Stimulated activated naive CD8-positive, alpha-beta T cell treated with anti-CD3 and anti-CD28 coated beads, Interleukin-15, amount 100 ng/mL, for 72 hours (primary cell): ENCODE results near the gene PTPRJ.

Source experiments
- ATAC-seq: fragments of 150-1000 bp; cut with Tn5 transposase; 2 replicates; pipeline ENCODE4 v1.10.0; 2021; ENCODE audit warnings: mild to moderate bottlenecking, moderate library complexity
- DNase-seq, 2 donors: peaks; one replicate each; pipeline ENCODE4 v3.0.0; 2021 to 2022
- H3K27ac Mint-ChIP-seq, 2 donors: one replicate each; pipeline ENCODE4 v1.8.0; 2022; ENCODE audit warnings: mild to moderate bottlenecking in 2 of 2, mixed read lengths in 2 of 2, moderate library complexity in 2 of 2
- H3K27me3 Mint-ChIP-seq: one replicate; pipeline ENCODE4 v1.8.0; 2022; ENCODE audit warnings: mixed read lengths
- H3K4me1 Mint-ChIP-seq: one replicate; pipeline ENCODE4 v1.8.0; 2022; ENCODE audit warnings: mild to moderate bottlenecking, mixed read lengths
- H3K4me3 Mint-ChIP-seq, 2 donors: one replicate each; pipeline ENCODE4 v1.8.0; 2022; ENCODE audit warnings: mild to moderate bottlenecking in 2 of 2, mixed read lengths in 2 of 2, moderate library complexity in 1 of 2
- H3K9me3 Mint-ChIP-seq, 2 donors: one replicate each; pipeline ENCODE4 v1.8.0; 2022; ENCODE audit warnings: mixed read lengths in 2 of 2

Gene PTPRJ

GRCh38 chr11:48074425-48075181, 94.2 kb downstream of the PTPRJ start:
- peaks cover 29% of the 10 kb centered on the region for H3K4me1 Mint-ChIP-seq
- no peaks in the 10 kb centered on the region for H3K27me3 Mint-ChIP-seq
- no peaks in the 10 kb centered on the region for H3K9me3 Mint-ChIP-seq
- no peak for DNase-seq
- no peak overlapping the region for H3K4me3 Mint-ChIP-seq
- peak overlapping the region; percentile 46 to 61 for H3K27ac Mint-ChIP-seq
- no peak for ATAC-seq

DNA sequence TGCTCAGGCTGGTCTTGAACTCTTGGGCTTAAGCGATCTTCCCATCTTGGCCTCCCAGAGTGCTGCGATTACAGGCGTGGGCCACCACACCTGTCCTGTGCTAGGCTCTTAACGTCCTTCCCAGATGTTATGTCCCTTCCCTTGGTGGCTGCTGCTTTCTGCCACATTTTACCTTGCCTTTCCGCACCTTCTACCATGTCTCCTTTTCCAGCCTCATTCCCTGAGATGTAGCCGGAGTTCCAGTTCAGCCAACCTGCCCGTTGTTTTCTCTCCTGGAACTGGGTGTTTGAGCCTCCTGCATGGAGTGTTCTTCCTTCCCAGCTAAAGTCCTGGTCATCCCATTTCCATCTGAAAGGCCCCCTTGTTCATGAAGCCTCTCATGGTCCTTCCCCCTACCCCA, 95.3 kb downstream of the PTPRJ start:
- H3K4me3 Mint-ChIP-seq = no peak overlapping the region
- peaks cover 38% of the 10 kb centered on the region for H3K4me1 Mint-ChIP-seq
- ATAC-seq (no peak), DNase-seq (no peak)
- peak overlapping the region in 1 of 2 donors; percentile 49 for H3K27ac Mint-ChIP-seq
- H3K27me3 Mint-ChIP-seq = no peaks in the 10 kb centered on the region
- H3K9me3 Mint-ChIP-seq = no peaks in the 10 kb centered on the region

- H3K27me3 Mint-ChIP-seq = no peaks in the 10 kb centered on the region
Observed at GRCh38 chr11:48077251-48077650, 96.9 kb downstream of the PTPRJ start.

DNA sequence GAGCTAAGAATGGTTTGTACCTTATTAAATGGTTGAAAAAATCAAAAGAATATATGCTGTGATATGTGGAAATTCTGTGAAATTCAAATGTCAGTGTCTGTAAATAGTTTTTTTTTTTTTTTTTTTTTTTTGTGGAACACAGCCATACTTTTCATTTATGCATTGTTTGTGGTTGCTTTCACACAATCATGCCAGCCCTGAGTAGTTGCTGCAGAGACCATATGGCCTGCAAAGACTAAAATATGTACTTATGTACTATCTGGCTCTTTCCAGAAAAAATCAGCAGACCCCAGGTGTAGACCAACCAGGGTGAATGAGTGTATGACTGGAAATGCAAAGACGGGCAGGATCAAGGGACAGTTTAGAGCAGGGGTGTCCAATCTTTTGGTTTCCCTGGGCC, 98.3 kb downstream of the PTPRJ start:
- DNase-seq (no peak), ATAC-seq (no peak)
- no peaks in the 10 kb centered on the region for H3K9me3 Mint-ChIP-seq
- peaks cover 55% of the 10 kb centered on the region for H3K4me1 Mint-ChIP-seq
- no peak overlapping the region for H3K27ac Mint-ChIP-seq
- no peak overlapping the region for H3K4me3 Mint-ChIP-seq
- no peaks in the 10 kb centered on the region for H3K27me3 Mint-ChIP-seq

More at GRCh38 chr11:48077251-48077650, 96.9 kb downstream of the PTPRJ start:
- Mint-ChIP-seq H3K27ac (peak overlapping the region in 1 of 2 donors; percentile 48), H3K9me3 (no peaks in the 10 kb centered on the region), H3K4me3 (no peak overlapping the region), H3K4me1 (peaks cover 53% of the 10 kb centered on the region)
- ATAC-seq = no peak
- no peak for DNase-seq

- H3K4me3 Mint-ChIP-seq = no peak overlapping the region
- H3K9me3 Mint-ChIP-seq = no peaks in the 10 kb centered on the region
- no peak for DNase-seq
- H3K27ac Mint-ChIP-seq = peak overlapping the region in 1 of 2 donors; percentile 1
- H3K4me1 Mint-ChIP-seq = peaks cover 51% of the 10 kb centered on the region
- no peak for ATAC-seq
- H3K27me3 Mint-ChIP-seq = no peaks in the 10 kb centered on the region
Observed at GRCh38 chr11:48079596-48079995, 99.2 kb downstream of the PTPRJ start.

GRCh38 chr11:48080301-48080861, 100.0 kb downstream of the PTPRJ start:
- DNase-seq = no peak
- no peak for ATAC-seq
- Mint-ChIP-seq H3K4me3 (no peak overlapping the region), H3K9me3 (no peaks in the 10 kb centered on the region), H3K27me3 (no peaks in the 10 kb centered on the region), H3K4me1 (peaks cover 48% of the 10 kb centered on the region), H3K27ac (no peak overlapping the region)

DNA sequence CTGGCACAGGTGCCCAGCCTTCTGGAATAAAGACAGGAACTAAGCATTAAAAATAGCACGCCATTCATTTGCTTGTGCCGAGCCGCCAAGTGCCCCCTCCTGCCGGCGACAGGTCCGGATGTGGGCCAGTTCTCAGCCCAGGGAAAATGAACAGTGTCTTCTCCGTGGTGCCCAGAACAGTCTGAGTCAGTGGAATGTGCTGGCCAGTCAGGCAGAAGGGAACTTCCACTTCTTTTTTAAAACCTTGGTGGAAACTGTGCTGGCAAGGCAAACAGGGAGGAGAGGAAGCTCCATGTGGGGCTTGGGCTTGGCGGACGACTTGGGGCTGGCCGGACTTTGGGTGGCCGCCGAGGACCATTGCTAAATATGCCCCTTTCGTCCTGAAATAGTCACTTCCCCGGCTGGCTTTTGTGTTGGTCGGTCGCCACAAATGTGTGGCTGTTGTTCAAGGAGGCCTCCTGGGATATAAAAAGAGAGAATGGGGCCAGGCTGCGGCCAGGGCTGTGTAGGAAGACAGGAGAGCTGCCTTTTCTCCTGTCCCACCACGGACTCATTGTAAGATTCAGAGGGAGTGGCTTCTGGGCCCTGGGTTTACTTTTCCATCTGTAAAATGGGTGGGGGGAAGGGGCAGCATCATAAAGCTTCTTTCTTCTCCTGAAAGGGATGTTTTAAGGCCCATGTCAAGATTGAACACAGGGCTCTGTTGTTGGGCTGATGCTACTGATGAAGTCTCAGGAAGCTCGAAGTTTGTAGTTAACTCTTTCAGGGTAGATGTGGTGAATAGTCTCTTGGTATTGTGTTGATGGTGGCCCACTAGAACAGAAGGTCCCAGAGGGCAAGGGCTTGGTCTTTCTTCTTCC, 101.0 kb downstream of the PTPRJ start:
- DNase-seq (peak in 1 of 2 donors; percentile 62), ATAC-seq (peak; percentile 97)

DNA sequence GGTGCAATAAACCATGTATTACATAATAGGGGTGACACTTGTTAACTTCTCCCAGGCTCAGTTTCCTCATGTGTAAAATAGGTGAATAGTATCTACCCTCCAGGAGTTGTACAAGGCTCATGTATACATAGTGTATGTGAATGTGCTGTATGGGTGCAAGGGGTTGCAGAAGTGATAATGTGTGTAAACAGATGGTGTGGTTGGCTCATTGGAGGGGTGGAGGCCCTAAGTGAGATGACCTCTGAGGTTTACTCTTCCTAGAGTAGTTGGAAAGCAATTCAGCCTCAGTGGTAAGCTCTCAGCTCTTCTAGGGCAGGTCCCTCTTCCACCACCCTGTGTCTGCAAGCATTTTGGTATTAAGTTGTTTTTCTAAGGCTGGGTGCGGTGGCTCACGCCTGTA, 102.4 kb downstream of the PTPRJ start:
- Mint-ChIP-seq H3K27me3 (no peaks in the 10 kb centered on the region), H3K9me3 (no peaks in the 10 kb centered on the region), H3K4me1 (peaks cover 36% of the 10 kb centered on the region), H3K4me3 (no peak overlapping the region), H3K27ac (no peak overlapping the region)
- DNase-seq (no peak), ATAC-seq (no peak)

More for the DNA sequence above, 101.0 kb downstream of the PTPRJ start:
- H3K27ac Mint-ChIP-seq = peak overlapping the region; percentile 75 to 86
- no peaks in the 10 kb centered on the region for H3K9me3 Mint-ChIP-seq
- H3K4me1 Mint-ChIP-seq = peaks cover 38% of the 10 kb centered on the region
- H3K27me3 Mint-ChIP-seq = no peaks in the 10 kb centered on the region
- peak overlapping the region; percentile 38 to 56 for H3K4me3 Mint-ChIP-seq

DNA sequence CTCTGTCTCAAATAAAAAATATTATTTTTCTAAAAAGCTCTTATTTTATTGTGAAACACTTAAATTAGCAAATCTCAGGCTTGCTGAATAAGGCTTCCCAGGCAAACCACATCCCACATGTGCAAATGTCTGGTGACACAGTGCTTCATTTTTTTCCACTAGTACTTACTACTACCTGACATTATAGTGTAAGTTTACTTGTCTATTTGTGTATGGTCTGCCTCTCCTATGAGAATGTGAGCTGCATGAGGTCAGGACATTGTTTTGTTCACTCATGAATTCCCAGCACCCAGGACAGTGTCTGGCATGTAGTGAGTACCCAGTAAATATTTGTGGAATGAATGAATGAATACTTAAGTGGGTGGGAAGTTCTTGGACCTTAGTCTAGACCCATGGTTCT, 103.1 kb downstream of the PTPRJ start:
- no peak for DNase-seq
- Mint-ChIP-seq H3K4me1 (peaks cover 36% of the 10 kb centered on the region), H3K27me3 (no peaks in the 10 kb centered on the region), H3K4me3 (no peak overlapping the region), H3K27ac (no peak overlapping the region), H3K9me3 (no peaks in the 10 kb centered on the region)
- ATAC-seq = no peak

- H3K4me1 Mint-ChIP-seq = peaks cover 36% of the 10 kb centered on the region
- DNase-seq (no peak), ATAC-seq (no peak)
- no peaks in the 10 kb centered on the region for H3K9me3 Mint-ChIP-seq
- H3K27me3 Mint-ChIP-seq = no peaks in the 10 kb centered on the region
- H3K27ac Mint-ChIP-seq = no peak overlapping the region
- no peak overlapping the region for H3K4me3 Mint-ChIP-seq
Observed at GRCh38 chr11:48085688-48086087, 105.3 kb downstream of the PTPRJ start.

- Mint-ChIP-seq H3K4me3 (no peak overlapping the region), H3K27me3 (no peaks in the 10 kb centered on the region), H3K27ac (no peak overlapping the region), H3K9me3 (no peaks in the 10 kb centered on the region), H3K4me1 (peaks cover 30% of the 10 kb centered on the region)
- DNase-seq = no peak
- no peak for ATAC-seq
Observed at GRCh38 chr11:48087422-48087821, 107.1 kb downstream of the PTPRJ start.

- DNase-seq = no peak
- H3K27me3 Mint-ChIP-seq = no peaks in the 10 kb centered on the region
- peaks cover 24% of the 10 kb centered on the region for H3K4me1 Mint-ChIP-seq
- no peaks in the 10 kb centered on the region for H3K9me3 Mint-ChIP-seq
- no peak overlapping the region for H3K27ac Mint-ChIP-seq
- no peak for ATAC-seq
- no peak overlapping the region for H3K4me3 Mint-ChIP-seq
Observed at GRCh38 chr11:48087974-48088681, 107.8 kb downstream of the PTPRJ start.

DNA sequence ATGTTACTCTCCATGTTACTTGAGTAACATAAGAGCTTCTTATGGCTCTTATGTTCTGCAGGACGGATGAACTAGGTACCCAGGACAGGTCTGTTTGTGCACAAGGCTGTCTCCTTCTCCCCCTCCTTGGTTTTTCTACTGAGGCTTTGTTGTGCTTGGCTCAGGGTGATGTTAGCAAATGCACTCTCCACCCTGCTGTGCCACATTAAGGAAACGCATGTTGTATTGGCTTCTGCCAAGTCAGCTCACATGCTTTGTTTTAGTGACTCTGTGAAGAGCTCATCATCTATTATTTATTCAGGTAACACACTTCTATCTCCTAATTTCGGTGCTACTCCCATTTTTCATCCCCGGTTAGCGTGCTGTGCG, 108.3 kb downstream of the PTPRJ start:
- Mint-ChIP-seq H3K4me3 (no peak overlapping the region), H3K9me3 (no peaks in the 10 kb centered on the region), H3K27me3 (no peaks in the 10 kb centered on the region), H3K27ac (no peak overlapping the region), H3K4me1 (peaks cover 26% of the 10 kb centered on the region)
- no peak for ATAC-seq
- no peak for DNase-seq

GRCh38 chr11:48090174-48090573, 109.8 kb downstream of the PTPRJ start:
- ATAC-seq = no peak
- peaks cover 41% of the 10 kb centered on the region for H3K4me1 Mint-ChIP-seq
- peak overlapping the region in 1 of 2 donors; percentile 27 for H3K27ac Mint-ChIP-seq
- H3K9me3 Mint-ChIP-seq = no peaks in the 10 kb centered on the region
- no peaks in the 10 kb centered on the region for H3K27me3 Mint-ChIP-seq
- H3K4me3 Mint-ChIP-seq = no peak overlapping the region
- no peak for DNase-seq

- ATAC-seq = no peak
- DNase-seq = no peak
- Mint-ChIP-seq H3K4me3 (no peak overlapping the region), H3K27me3 (no peaks in the 10 kb centered on the region), H3K9me3 (no peaks in the 10 kb centered on the region), H3K4me1 (peaks cover 53% of the 10 kb centered on the region), H3K27ac (no peak overlapping the region)
Observed at GRCh38 chr11:48091426-48092102, 111.2 kb downstream of the PTPRJ start.
